HepG2 (cell line): ENCODE data around the gene HYOU1. TPM values are rescaled to one million over a fixed set of nuclear protein-coding genes. Genes with fewer than 3 reads are reported as not detected.

ENCODE experiments used
- ATAC-seq: fragments of 200-7000 bp; cut with Tn5 transposase; 3 replicates; pipeline ENCODE4 v1.9.1; 2020; ENCODE audit warnings: mild to moderate bottlenecking, moderate library complexity
- BruUV-seq: library from RNA; stranded (reverse); fragments of 400-500 nt; replicated peaks from 2 replicates; lab custom pipeline; 2021; lab: Mats Ljungman, UMichigan
- CTCF ChIA-PET: fragments of 300-600 bp; formaldehyde crosslinking; extraction: SDS; loops from one replicate; lab custom pipeline; 2021; ENCODE audit warnings: low total read pairs, inconsistent platforms, low intra/inter-chr PET ratio; lab: Yijun Ruan, JAX
- POLR2A ChIA-PET: fragments of 350-600 bp; sonication (Branson Sonifier 250); formaldehyde crosslinking; loops from one replicate; lab custom pipeline; 2020; ENCODE audit warnings: antibody characterized with exemption, inconsistent platforms; lab: Yijun Ruan, JAX
- DNase-seq: peaks from one replicate; pipeline ENCODE4 v3.0.0-alpha.2; 2015; ENCODE audit warnings: low spot score
- FAIRE-seq: peaks from 3 replicates; lab custom pipeline; 2011; peaks lifted over from hg19 to GRCh38; lab: Jason Lieb, UNC
- H2AFZ ChIP-seq: one replicate; pipeline ENCODE4 v1.6.1; 2011; ENCODE audit warnings: low read length, inconsistent platforms
- H3K27ac ChIP-seq: fragments of 300-600 bp; 3 replicates; pipeline ENCODE4 v1.8.0; 2011; ENCODE audit warnings: mixed run types, mild to moderate bottlenecking, mixed read lengths, low read length, inconsistent platforms; ENCODE audit not compliant: insufficient read depth; ENCODE audit errors: extremely low read length
- H3K27me3 ChIP-seq, 2 experiments: fragments of 200-600 bp in 1 of 2; 2 replicates in 1 of 2; 3 replicates in 1 of 2; pipeline versions ENCODE4 v1.6.0 to v1.8.0; 2011; ENCODE audit warnings: low read length in 2 of 2, mild to moderate bottlenecking in 2 of 2, moderate library complexity in 2 of 2, inconsistent platforms in 1 of 2; ENCODE audit not compliant: insufficient read depth in 2 of 2, control insufficient read depth in 1 of 2
- H3K36me3 ChIP-seq, 2 experiments: fragments of 200-600 bp in 1 of 2; replicated peaks in 1 of 2; 2 replicates in 1 of 2; 3 replicates in 1 of 2; pipeline versions ENCODE4 v1.5.1 to v1.8.0; 2011; ENCODE audit warnings: low read length in 2 of 2, inconsistent platforms in 1 of 2; ENCODE audit not compliant: insufficient read depth in 2 of 2, control insufficient read depth in 1 of 2
- H3K4me1 ChIP-seq: 2 replicates; pipeline ENCODE4 v1.5.1; 2012; ENCODE audit warnings: low read length, inconsistent platforms; ENCODE audit not compliant: insufficient read depth
- H3K4me2 ChIP-seq: 2 replicates; pipeline ENCODE4 v1.6.0; 2011; ENCODE audit warnings: low read depth, low read length, inconsistent platforms
- H3K4me3 ChIP-seq, 3 experiments: fragments of 200-600 bp in 1 of 3; sonication (generic), shearing (Covaris generic) in 1 of 3; replicated peaks in 1 of 3; 2 replicates each; pipeline ENCODE4 v1.5.1; 2011 to 2016; ENCODE audit warnings: low read length in 3 of 3, inconsistent platforms in 2 of 3, low read depth in 2 of 3, mild to moderate bottlenecking in 2 of 3, control low read depth in 1 of 3, mixed read lengths in 1 of 3; ENCODE audit not compliant: insufficient read depth in 1 of 3
- H3K79me2 ChIP-seq: one replicate; pipeline ENCODE4 v1.6.1; 2011; ENCODE audit warnings: low read length, inconsistent platforms; ENCODE audit not compliant: insufficient read depth
- H3K9ac ChIP-seq: 2 replicates; pipeline ENCODE4 v1.6.0; 2011; ENCODE audit warnings: mild to moderate bottlenecking, low read depth, low read length, inconsistent platforms; ENCODE audit not compliant: insufficient read depth
- H3K9me3 ChIP-seq: 2 replicates; pipeline ENCODE4 v1.5.1; 2012; ENCODE audit warnings: mild to moderate bottlenecking, low read length
- H4K20me1 ChIP-seq: 2 replicates; pipeline ENCODE4 v1.6.0; 2011; ENCODE audit warnings: inconsistent platforms, mild to moderate bottlenecking, low read length, moderate library complexity; ENCODE audit not compliant: insufficient read depth
- AGO2 ChIP-seq: fragments of 200-400 bp; formaldehyde crosslinking; optimal IDR thresholded peaks from 2 replicates; pipeline ENCODE3; 2017; ENCODE audit warnings: mild to moderate bottlenecking, low read depth, low read length, moderate library complexity
- GLI4 ChIP-seq: sonication (generic); formaldehyde crosslinking; IDR thresholded peaks from 2 replicates; pipeline ENCODE4 v1.5.1; 2020; ENCODE audit warnings: missing genetic modification reagents, mild to moderate bottlenecking, moderate library complexity, borderline replicate concordance
- HDAC1 ChIP-seq: sonication (generic); formaldehyde crosslinking; IDR thresholded peaks from 2 replicates; pipeline ENCODE4 v1.5.1; 2020; ENCODE audit warnings: mild to moderate bottlenecking, missing genetic modification reagents
- HDAC6 ChIP-seq: fragments of 200-600 bp; sonication (generic); IDR thresholded peaks from 2 replicates; pipeline ENCODE4 v1.7.0; 2017; ENCODE audit warnings: mild to moderate bottlenecking, antibody characterized with exemption, low read length, low read depth
- HOXA9 ChIP-seq: sonication (generic); formaldehyde crosslinking; IDR thresholded peaks from 2 replicates; pipeline ENCODE4 v1.8.1; 2022; ENCODE audit warnings: missing genetic modification reagents, mild to moderate bottlenecking, moderate library complexity, borderline replicate concordance
- POLR2A ChIP-seq, 2 experiments: IDR thresholded peaks; 2 replicates each; pipeline ENCODE4 v1.6.1; 2011; ENCODE audit warnings: low read depth in 2 of 2, low read length in 2 of 2, mild to moderate bottlenecking in 1 of 2, moderate library complexity in 1 of 2; ENCODE audit not compliant: insufficient read depth in 1 of 2
- RBFOX2 ChIP-seq: fragments of 200-400 bp; formaldehyde crosslinking; IDR thresholded peaks from 2 replicates; pipeline ENCODE4 v1.6.1; 2017; ENCODE audit warnings: low read depth, mild to moderate bottlenecking, low read length
- SIN3B ChIP-seq: fragments of 150-350 bp; IDR thresholded peaks from 2 replicates; pipeline ENCODE4 v1.6.1; 2014; ENCODE audit warnings: low read length
- SOX6 ChIP-seq, 2 experiments: fragments of 450-650 bp in 1 of 2; sonication (generic) in 1 of 2; formaldehyde crosslinking in 1 of 2; IDR thresholded peaks; 2 replicates each; pipeline versions ENCODE4 v1.4.0 to v1.6.1; 2017 to 2020; ENCODE audit warnings: antibody characterized with exemption in 1 of 2, mild to moderate bottlenecking in 1 of 2, missing genetic modification reagents in 1 of 2
- SP4 ChIP-seq: sonication (generic); formaldehyde crosslinking; IDR thresholded peaks from 2 replicates; pipeline ENCODE4 v1.8.1; 2023; ENCODE audit warnings: mild to moderate bottlenecking, missing genetic modification reagents
- UBTF ChIP-seq: sonication (generic); formaldehyde crosslinking; IDR thresholded peaks from 2 replicates; pipeline ENCODE4 v1.4.0; 2020; ENCODE audit warnings: mild to moderate bottlenecking, missing genetic modification reagents
- ZBTB33 ChIP-seq: sonication (generic); formaldehyde crosslinking; IDR thresholded peaks from 2 replicates; pipeline ENCODE4 v1.4.0; 2020; ENCODE audit warnings: missing genetic modification reagents
- ZNF121 ChIP-seq: sonication (generic); formaldehyde crosslinking; IDR thresholded peaks from 2 replicates; pipeline ENCODE4 v1.5.0; 2020; ENCODE audit warnings: mild to moderate bottlenecking, missing genetic modification reagents
- ZNF17 ChIP-seq: sonication (generic); formaldehyde crosslinking; IDR thresholded peaks from 2 replicates; pipeline ENCODE4 v1.5.0; 2020; ENCODE audit warnings: mild to moderate bottlenecking, missing genetic modification reagents
- ZNF235 ChIP-seq: sonication (generic); formaldehyde crosslinking; IDR thresholded peaks from 2 replicates; pipeline ENCODE4 v1.8.1; 2023; ENCODE audit warnings: mild to moderate bottlenecking, missing genetic modification reagents, borderline replicate concordance
- ZNF282 ChIP-seq: fragments of 450-650 bp; IDR thresholded peaks from 2 replicates; pipeline ENCODE4 v1.6.1; 2018; ENCODE audit not compliant: partially characterized antibody
- ZNF335 ChIP-seq: sonication (generic); formaldehyde crosslinking; IDR thresholded peaks from 2 replicates; pipeline ENCODE4 v1.4.0; 2020; ENCODE audit warnings: missing genetic modification reagents
- ZNF446 ChIP-seq: sonication (generic); formaldehyde crosslinking; IDR thresholded peaks from 2 replicates; pipeline ENCODE4 v1.5.0; 2020; ENCODE audit warnings: mild to moderate bottlenecking, missing genetic modification reagents
- ZNF773 ChIP-seq: sonication (generic); formaldehyde crosslinking; IDR thresholded peaks from 2 replicates; pipeline ENCODE4 v1.4.0; 2020; ENCODE audit warnings: missing genetic modification reagents, borderline replicate concordance
- WGBS: methylation state at CpG from one replicate; pipeline ENCODE4 v1.1.6; 2017; ENCODE audit warnings: low lambda C conversion rate; 5-methylcytosine and 5-hydroxymethylcytosine counted together
- in situ Hi-C: cut with HindIII; loops from 2 replicates; pipeline ENCODE4 v1.10.0; 2017; ENCODE audit warnings: low pct_unique_long_range_greater_than_20kb; ENCODE audit not compliant: extremely low pct_ligation_motif_present
- intact Hi-C: fragments of 100-400 bp; cut with micrococcal nuclease; formaldehyde crosslinking; loops from one replicate; pipeline ENCODE4 v1.10.0; 2022; ENCODE audit not compliant: unreplicated experiment
- polyA plus RNA-seq, 8 experiments: library from polyadenylated mRNA; depleted of rRNA in 3 of 8; stranded (reverse) in 7 of 8; unstranded in 1 of 8; fragments of >200 nt; fragmentation: Illumina TruSeq in 4 of 8; extraction: Trizol in 4 of 8; gene quantifications; 2 replicates each; pipeline versions ENCODE4 v1.2.1 to v1.2.3, GENCODE V29; 2011 to 2016; ENCODE audit warnings: low read depth in 4 of 8, missing spikeins in 1 of 8, mixed read lengths in 1 of 8; ENCODE audit not compliant: insufficient read depth in 1 of 8
- total RNA-seq, 5 experiments: library from RNA; depleted of rRNA; stranded (reverse); fragments of >200 nt; fragmentation: Illumina TruSeq; extraction: Trizol; gene quantifications; 2 replicates each; pipeline ENCODE4 v1.2.3, GENCODE V29; 2016; ENCODE audit warnings: low read depth in 1 of 5

Gene HYOU1
- total and polyA plus RNA-seq, 2 of the 13 experiments (the other 11 are each of a cell fraction or from before 2014, with no cell fraction given), result 127 to 155 TPM

GRCh38 chr11:119016216-119017009 lies 40.6 kb downstream of the HYOU1 start (continued):
- no peak for TF ChIP-seq UBTF
- TF ChIP-seq RBFOX2, result peak; percentile 60; the same call in 1 of the 2 replicates
- TF ChIP-seq SIN3B, result no peak
- TF ChIP-seq HDAC1 (CRISPR knock-in tag), result no peak

GRCh38 chr11:119015054-119015611 lies 41.9 kb downstream of the HYOU1 start:
- H3K9ac ChIP-seq, result no peak overlapping the region
- H3K9me3 ChIP-seq, result no peaks in the 10 kb centered on the region
- WGBS, result 56% methylated on average over 8 of the region's 8 CpGs
- H3K4me2 ChIP-seq, result no peak overlapping the region
- peaks cover 17% of the 10 kb centered on the region for H4K20me1 ChIP-seq
- H3K27ac ChIP-seq, result no peak overlapping the region
- ChIA-PET POLR2A (interaction anchor here (1.0 to 6.9 kb wide), 8 partner anchors 8 to 80 kb away, joined by 3 to 66 read pairs (median 4); partner anchors contain the start of genes CENATAC, HMBS, SLC37A4 and VPS11), CTCF (no interaction called here)
- peaks cover 0 to 4% of the 10 kb centered on the region in 2 experiments; a peak in 2 of 5 replicates for H3K27me3 ChIP-seq
- ATAC-seq (0 out of 3 replicates have a peak, but pooled peaks have one; percentile 10), DNase-seq (no peak), FAIRE-seq (no peak)
- intact Hi-C loops, result no loop called here
- peaks cover 28% of the 10 kb centered on the region for H3K4me1 ChIP-seq
- H3K36me3 ChIP-seq, result peaks cover 7 to 46% of the 10 kb centered on the region in 2 experiments
- H3K79me2 ChIP-seq, result peaks cover 42% of the 10 kb centered on the region
- in situ Hi-C loops, result no loop called here
- H2AFZ ChIP-seq, result no peak overlapping the region
- BruUV-seq, result no TSS peak
- no peak overlapping the region for H3K4me3 ChIP-seq
- no peak for TF ChIP-seq ZNF335 (CRISPR knock-in tag)
- no peak for TF ChIP-seq ZNF282
- TF ChIP-seq HDAC6, result no peak
- TF ChIP-seq ZNF17 (CRISPR knock-in tag), result no peak
- no peak for TF ChIP-seq HOXA9 (CRISPR knock-in tag)
- TF ChIP-seq ZBTB33 (CRISPR knock-in tag), result peak; percentile 98
- no peak for TF ChIP-seq ZNF446 (CRISPR knock-in tag)
- TF ChIP-seq ZNF121 (CRISPR knock-in tag), result peak; percentile 61; the same call in 1 of the 2 replicates
- no peak for TF ChIP-seq ZNF773
- TF ChIP-seq GLI4 (CRISPR knock-in tag), result no peak
- no peak for TF ChIP-seq ZNF235
- TF ChIP-seq POLR2A (IDR thresholded peaks at IDR 0.05; ENCODE audit: insufficient read depth in 1 of 2, low read depth in 2 of 2, low read length in 2 of 2), result peak in 1 of 2 experiments; percentile 16; a peak in 2 of 4 replicates
- no peak for TF ChIP-seq SOX6 (IDR thresholded peaks at IDR 0.05)
- TF ChIP-seq SOX6 (CRISPR knock-in tag; IDR thresholded peaks at IDR 0.05), result no peak
- no peak for TF ChIP-seq SP4
- TF ChIP-seq AGO2, result peak; percentile 59
